Stimulated activated CD8-positive, alpha-beta memory T cell treated with anti-CD3 and anti-CD28 coated beads, Interleukin-2, amount 100 ng/mL, for 1 hour (primary cell): Measurements from ENCODE around the gene NEGR1.

Source experiments
- DNase-seq, 2 donors: peaks; one replicate each; pipeline ENCODE4 v3.0.0-alpha.2; 2020; ENCODE audit warnings: low read depth in 2 of 2

Gene NEGR1

GRCh38 chr1:72117621-72118020, 164.7 kb downstream of the NEGR1 start:
- no peak for DNase-seq

- no peak for DNase-seq
These were observed 167.0 kb downstream of the NEGR1 start for GRCh38 chr1:72115290-72115689.

GRCh38 chr1:72111662-72112061, 170.7 kb downstream of the NEGR1 start:
- no peak for DNase-seq

- no peak for DNase-seq
These were observed 172.4 kb downstream of the NEGR1 start for GRCh38 chr1:72109916-72110315.

GRCh38 chr1:72105201-72105600, 177.1 kb downstream of the NEGR1 start:
- no peak for DNase-seq

- DNase-seq = no peak
These were observed 180.3 kb downstream of the NEGR1 start for GRCh38 chr1:72101840-72102632.

GRCh38 chr1:72100771-72101170, 181.6 kb downstream of the NEGR1 start:
- no peak for DNase-seq

GRCh38 chr1:72097851-72098570, 184.3 kb downstream of the NEGR1 start:
- DNase-seq = no peak

- no peak for DNase-seq
These were observed 188.1 kb downstream of the NEGR1 start for GRCh38 chr1:72094209-72094608.

GRCh38 chr1:72086394-72086793, 195.9 kb downstream of the NEGR1 start:
- no peak for DNase-seq

- DNase-seq = no peak
These were observed 206.9 kb downstream of the NEGR1 start for GRCh38 chr1:72075425-72075824.

GRCh38 chr1:72066431-72066830, 215.9 kb downstream of the NEGR1 start:
- DNase-seq = no peak

GRCh38 chr1:72064196-72065075, 217.9 kb downstream of the NEGR1 start:
- no peak for DNase-seq

GRCh38 chr1:72063364-72064044, 218.8 kb downstream of the NEGR1 start:
- no peak for DNase-seq

GRCh38 chr1:72062584-72062983, 219.8 kb downstream of the NEGR1 start:
- no peak for DNase-seq

GRCh38 chr1:72060466-72061245, 221.7 kb downstream of the NEGR1 start:
- DNase-seq = no peak

GRCh38 chr1:72056516-72056915, 225.8 kb downstream of the NEGR1 start:
- no peak for DNase-seq

- DNase-seq = no peak
These were observed 230.8 kb downstream of the NEGR1 start for GRCh38 chr1:72051538-72051937.

- no peak for DNase-seq
These were observed 231.8 kb downstream of the NEGR1 start for GRCh38 chr1:72050551-72050950.

- DNase-seq = no peak
These were observed 244.5 kb downstream of the NEGR1 start for GRCh38 chr1:72037745-72038343.
